Dedifferentiated amniotic fluid mesenchymal stem cell (primary cell): ENCODE data around the gene SMIM20.

Experiments
- DNase-seq: peaks from one replicate; pipeline ENCODE4 v3.0.0-alpha.2; 2016; ENCODE audit errors: extremely low spot score

SMIM20 gene

GRCh38 chr4:25955705-25956104 lies 41.7 kb downstream of the SMIM20 start:
- no peak for DNase-seq

- no peak for DNase-seq
Observed at GRCh38 chr4:25956260-25956659, 42.2 kb downstream of the SMIM20 start.

- DNase-seq, result no peak
Observed at GRCh38 chr4:25958110-25958509, 44.1 kb downstream of the SMIM20 start.

- DNase-seq, result no peak
Observed at GRCh38 chr4:25962393-25962792, 48.4 kb downstream of the SMIM20 start.

DNA sequence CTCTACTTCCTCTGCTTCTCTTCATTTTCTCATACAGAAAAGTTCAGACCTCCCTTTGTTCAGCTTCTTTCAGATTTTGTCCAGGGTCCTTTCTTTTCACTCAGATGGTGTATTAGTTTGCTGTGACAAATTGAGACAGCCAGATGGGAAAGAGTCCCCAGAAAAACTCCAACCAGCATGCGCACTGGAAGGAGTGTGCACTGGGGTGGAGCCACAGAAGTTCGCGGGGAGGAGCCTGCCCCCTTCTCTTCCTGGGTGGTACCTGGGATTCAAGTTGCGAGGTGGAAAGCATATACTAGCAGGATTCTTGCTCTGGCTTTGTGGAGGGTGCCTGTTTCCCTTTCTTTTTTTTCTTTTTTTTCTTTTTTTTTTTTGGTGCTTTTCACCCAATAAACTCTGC lies 51.6 kb downstream of the SMIM20 start:
- DNase-seq, result no peak

DNA sequence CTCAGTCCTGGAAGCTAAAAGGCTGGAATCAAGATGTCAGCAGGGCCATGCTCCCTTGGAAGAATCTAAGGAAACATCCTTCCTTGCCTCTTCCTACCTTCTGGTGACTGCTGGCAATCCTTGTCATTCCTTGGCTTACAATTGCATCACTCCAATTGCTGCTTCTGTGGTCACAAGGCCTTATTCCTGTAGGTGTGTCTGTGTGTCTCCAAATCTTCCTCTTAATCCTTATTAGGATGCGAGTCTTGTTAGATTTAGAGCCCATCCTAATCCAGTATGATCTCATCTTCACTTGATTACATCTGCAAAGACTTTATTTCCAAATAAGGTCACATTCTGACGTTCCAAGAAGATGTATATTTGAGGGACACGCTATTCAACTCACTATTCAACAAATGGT lies 52.2 kb downstream of the SMIM20 start:
- DNase-seq, result no peak

- no peak for DNase-seq
Observed at GRCh38 chr4:25969374-25970155, 55.5 kb downstream of the SMIM20 start.

GRCh38 chr4:25970226-25970675 lies 56.2 kb downstream of the SMIM20 start:
- no peak for DNase-seq

- no peak for DNase-seq
Observed at GRCh38 chr4:25970691-25971432, 56.8 kb downstream of the SMIM20 start.

GRCh38 chr4:25972366-25972765 lies 58.3 kb downstream of the SMIM20 start:
- no peak for DNase-seq

DNA sequence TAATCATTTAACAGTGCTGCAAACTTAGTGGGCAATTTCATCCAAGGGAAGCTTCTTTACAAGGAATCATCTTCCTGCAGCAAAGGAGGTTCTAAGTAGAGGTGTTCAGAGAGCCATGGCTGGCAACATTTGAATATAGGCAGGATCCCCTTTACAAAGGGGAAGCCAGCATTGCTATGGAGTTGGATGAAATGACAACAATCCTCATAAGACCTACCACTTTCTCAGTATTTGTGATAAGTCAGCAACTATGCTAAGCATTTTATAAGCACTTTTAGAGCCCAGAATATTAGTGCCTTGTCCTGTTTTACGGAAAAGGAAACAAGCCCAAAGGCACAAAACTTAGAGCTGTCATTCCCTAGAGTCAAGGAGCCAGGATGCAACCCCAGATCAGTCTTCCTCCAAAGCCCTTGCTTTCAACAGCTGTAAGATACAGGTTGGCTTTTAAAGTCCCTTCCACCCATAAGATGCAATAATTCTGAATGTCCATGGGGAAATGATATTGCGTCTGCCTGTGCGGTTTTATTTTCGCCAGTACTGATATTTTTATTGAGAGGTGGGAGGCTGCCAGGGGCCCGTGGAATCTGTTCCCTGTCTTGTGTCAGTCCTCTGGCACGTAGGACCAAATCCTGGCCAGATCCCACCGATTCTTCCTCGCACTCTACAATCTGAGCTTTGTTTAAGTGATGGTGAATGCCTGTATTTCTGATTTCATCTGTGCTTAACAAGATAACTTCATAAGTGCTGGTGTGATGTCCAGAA lies 59.1 kb downstream of the SMIM20 start:
- no peak for DNase-seq

GRCh38 chr4:25976780-25977179 lies 62.8 kb downstream of the SMIM20 start:
- DNase-seq, result no peak

DNA sequence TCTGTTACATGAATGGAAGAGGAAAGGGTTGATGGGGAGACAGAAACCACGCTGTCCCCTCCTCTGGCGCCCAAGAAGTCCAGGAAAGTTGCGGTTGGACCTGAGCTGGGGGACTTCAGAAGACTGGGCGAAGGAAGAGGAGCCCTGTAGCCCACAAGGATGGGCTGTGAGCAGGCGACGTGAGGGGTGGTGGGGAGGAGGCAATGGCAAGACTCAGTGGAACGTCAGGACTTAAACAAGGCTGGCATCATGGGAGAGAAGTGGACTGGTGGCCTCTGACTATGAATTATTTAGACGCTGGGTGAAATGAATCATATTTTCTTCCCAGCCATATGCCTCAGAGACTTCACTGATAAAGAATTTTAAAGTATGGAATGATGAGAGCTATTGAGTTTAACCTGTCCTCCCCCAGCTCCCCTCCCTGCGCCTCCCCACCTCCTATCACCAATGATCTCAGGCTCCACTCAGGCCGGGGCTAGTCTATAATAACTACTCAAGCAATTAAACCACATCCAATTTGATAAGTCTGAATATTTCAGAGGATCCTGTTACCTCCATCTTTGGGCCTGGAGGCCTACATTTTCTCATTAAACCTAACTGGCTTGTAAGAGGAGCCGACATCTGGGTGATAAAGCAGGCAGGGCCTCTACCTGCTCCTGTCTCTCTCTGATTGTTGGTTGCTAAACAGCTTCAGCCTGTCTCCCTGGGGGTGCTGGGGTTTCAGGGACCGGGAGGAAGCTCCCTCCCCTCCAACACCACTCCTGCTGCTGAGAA lies 63.6 kb downstream of the SMIM20 start:
- no peak for DNase-seq

GRCh38 chr4:25978327-25978726 lies 64.3 kb downstream of the SMIM20 start:
- no peak for DNase-seq
